HG03521 (cell line): ENCODE data around the gene FCAR.
"Not testable (repeated sequence)": the region's sequence is repeated elsewhere in the genome, so short reads cannot be mapped to it uniquely, and the experiment has no call there.

Source experiments
- ATAC-seq: cut with Tn5 transposase; IDR thresholded peaks from one replicate; pipeline ENCODE4 v1.9.1; 2021; ENCODE audit warnings: mild to moderate bottlenecking, moderate library complexity; ENCODE audit not compliant: unreplicated experiment

FCAR gene

GRCh38 chr19:54873990-54874389, at the start of gene FCAR:
Gene FCAR (plus strand): TSS chr19:54874235. CDS start chr19:54874290, 55 bp downstream.
- no peak for ATAC-seq

DNA sequence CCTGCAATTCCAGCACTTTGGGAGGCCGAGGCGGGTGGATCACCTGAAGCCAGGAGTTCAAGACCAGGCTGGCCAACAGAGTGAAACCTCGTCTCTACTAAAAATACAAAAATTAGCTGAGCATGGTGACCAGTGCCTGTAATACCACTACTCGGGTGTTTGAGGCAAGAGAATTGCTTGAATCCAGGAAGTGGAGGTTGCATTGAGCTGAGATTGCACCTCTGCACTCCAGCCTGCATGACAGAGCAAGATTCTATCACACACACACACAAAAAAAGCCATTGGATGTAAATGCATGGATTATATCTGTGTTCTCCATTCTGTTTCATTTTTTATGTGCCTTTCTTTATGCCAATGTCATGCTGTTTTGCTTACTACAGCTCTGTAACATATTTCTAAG, 49.6 kb upstream of the FCAR start:
- ATAC-seq: not testable (repeated sequence)

- not testable (repeated sequence) for ATAC-seq
Observed at GRCh38 chr19:54825326-54825725, 48.7 kb upstream of the FCAR start.

- not testable (repeated sequence) for ATAC-seq
Observed at GRCh38 chr19:54828064-54828463, 46.0 kb upstream of the FCAR start.

- ATAC-seq: not testable (repeated sequence)
Observed at GRCh38 chr19:54832496-54832895, 41.5 kb upstream of the FCAR start, which contains the start of gene KIR2DS4. Gene KIR2DS4 (plus strand): TSS chr19:54832676.

- ATAC-seq: not testable (repeated sequence)
Observed at GRCh38 chr19:54835126-54835525, 38.9 kb upstream of the FCAR start.

GRCh38 chr19:54837522-54837921, 36.5 kb upstream of the FCAR start:
- not testable (repeated sequence) for ATAC-seq

DNA sequence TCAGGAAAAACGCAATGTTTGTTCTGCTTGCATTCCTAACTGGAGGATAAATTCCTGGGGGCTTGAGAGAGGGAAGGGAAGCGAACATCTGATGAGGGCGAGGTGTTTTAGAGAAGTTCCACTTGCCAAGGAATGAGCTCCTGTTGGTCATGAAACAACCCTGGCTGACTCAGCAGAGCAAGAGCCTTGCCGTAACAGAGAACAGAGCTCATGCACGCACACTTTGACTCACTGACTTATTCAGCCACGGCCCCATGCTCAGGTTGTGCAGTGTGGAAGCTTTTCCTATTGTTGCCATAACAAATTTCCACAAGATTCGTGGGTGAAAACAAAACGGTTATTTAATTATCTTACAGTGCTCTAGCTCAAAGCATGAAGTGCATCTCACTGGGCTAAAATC, 30.9 kb upstream of the FCAR start:
- ATAC-seq: not testable (repeated sequence)

GRCh38 chr19:54850061-54850640, 23.9 kb upstream of the FCAR start, which contains the start of gene KIR3DL2:
Gene KIR3DL2 (plus strand): TSS chr19:54850443. CDS start chr19:54850476, 33 bp downstream.
- ATAC-seq: not testable (repeated sequence)

- no peak for ATAC-seq
Observed at GRCh38 chr19:54850930-54851329, 23.1 kb upstream of the FCAR start.

- ATAC-seq: no peak
Observed at GRCh38 chr19:54851353-54851752, 22.7 kb upstream of the FCAR start.

- ATAC-seq: not testable (repeated sequence)
Observed at GRCh38 chr19:54855241-54855640, 18.8 kb upstream of the FCAR start.

DNA sequence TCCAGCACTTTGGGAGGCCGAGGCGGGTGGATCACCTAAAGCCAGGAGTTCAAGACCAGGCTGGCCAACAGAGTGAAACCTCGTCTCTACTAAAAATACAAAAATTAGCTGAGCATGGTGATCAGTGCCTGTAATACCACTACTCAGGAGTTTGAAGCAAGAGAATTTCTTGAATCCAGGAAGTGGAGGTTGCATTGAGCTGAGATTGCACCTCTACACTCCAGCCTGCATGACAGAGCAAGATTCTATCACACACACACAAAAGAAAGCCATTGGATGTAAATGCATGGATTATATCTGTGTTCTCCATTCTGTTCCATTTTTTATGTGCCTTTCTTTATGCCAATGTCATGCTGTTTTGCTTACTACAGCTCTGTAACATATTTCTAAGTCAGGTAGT, 15.6 kb upstream of the FCAR start:
- not testable (repeated sequence) for ATAC-seq

GRCh38 chr19:54859421-54859820, 14.6 kb upstream of the FCAR start:
- ATAC-seq: not testable (repeated sequence)

- ATAC-seq: not testable (repeated sequence)
Observed at GRCh38 chr19:54863459-54863858, 10.6 kb upstream of the FCAR start.

DNA sequence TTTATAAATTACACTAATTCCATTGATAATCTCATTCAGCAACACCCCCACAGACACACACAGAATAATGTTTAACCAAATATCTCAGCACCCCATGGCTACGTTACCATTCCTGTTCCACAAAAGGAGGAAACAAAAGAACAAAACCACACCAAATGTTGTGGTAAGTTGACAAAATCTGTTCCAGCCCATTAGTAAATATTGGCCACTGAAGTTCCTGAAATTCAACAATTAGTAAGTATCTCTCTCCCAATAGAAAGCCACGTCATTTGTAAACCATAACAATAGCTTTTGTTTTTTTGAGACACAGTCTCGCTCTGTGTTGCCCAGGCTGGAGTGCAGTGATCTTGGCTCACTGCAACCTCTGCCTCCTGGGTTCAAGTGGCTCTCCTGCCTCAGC, 2.3 kb upstream of the FCAR start:
- ATAC-seq: no peak

DNA sequence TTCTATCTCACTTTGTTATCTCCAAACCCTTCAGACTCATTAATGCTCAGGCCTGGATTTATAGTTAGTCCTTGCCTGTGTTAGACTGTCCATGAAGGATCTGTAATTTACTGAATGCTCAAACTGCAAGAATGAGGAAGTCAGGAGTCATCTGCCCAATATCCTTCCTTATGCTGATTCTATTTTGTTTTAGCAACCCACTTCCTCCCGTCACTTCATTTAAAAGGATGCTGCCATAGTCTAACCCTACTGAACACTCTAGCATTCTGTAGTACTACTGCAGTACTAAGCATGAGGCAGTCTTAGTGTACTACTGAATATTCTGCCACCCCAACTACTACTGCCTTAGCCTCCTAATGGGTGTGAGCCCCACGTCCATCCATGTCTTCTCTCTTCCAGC, 1.5 kb downstream of the FCAR start:
- no peak for ATAC-seq

DNA sequence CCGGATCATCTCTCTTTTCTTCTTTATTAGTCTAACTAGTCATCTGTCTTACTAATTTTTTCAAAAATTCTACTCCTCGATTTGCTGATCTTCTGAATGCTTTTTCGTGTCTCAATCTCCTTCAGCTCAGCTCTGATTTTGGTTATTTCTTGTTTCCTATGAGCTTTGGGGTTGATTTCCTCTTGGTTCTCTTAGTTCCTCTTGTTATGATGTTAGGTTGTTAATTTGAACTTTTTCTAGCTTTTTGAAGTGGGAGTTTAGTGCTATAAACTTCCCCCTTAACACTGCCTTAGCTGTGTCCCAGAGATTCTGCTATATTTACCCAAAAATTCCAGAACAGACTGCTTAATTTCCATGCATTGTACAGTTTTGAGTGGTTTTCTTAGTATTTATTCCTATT, 3.4 kb downstream of the FCAR start:
- ATAC-seq: no peak

DNA sequence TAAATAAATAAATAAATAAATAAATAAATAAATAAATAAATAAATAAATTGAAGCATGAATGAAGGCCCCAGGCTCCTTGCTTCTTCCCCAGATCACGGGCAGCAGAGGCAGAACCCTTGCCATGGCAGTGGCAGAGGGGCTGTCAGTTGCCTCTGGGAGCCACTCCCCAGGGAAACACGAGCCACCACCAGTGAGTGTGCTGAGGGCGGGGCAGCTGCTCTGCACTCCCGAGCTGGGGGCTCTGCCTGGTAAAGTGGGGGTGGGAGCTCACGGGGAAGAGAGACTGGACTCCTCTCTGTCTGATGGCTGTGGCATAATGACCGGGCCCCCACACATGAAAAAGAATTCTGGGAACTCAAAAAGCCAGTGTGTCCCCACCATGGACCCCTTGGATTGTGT, 7.8 kb downstream of the FCAR start:
- ATAC-seq: no peak

- no peak for ATAC-seq
Observed at GRCh38 chr19:54882758-54883157, 8.7 kb downstream of the FCAR start.

DNA sequence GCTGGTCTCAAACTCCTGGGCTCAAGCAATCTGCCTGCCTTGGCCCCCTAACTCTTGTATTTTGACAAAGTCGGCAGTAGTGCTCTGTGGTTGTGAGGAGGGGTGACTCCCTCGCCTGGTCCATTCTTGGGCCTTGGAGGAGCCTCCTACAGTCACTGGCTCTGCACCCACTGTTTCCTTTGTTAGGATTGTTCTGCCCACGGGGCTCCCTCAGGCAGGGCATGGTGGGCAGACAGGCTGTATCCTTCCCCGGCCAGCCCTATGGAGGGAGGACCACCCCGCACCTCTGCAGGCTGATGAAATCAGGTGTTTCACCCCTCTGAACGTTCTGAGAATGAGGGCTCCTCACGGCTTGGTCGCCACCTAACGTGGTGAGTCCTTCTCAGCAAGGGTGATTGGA, 9.2 kb downstream of the FCAR start:
- ATAC-seq: no peak

- ATAC-seq: no peak
Observed at GRCh38 chr19:54888239-54888638, 14.2 kb downstream of the FCAR start.

DNA sequence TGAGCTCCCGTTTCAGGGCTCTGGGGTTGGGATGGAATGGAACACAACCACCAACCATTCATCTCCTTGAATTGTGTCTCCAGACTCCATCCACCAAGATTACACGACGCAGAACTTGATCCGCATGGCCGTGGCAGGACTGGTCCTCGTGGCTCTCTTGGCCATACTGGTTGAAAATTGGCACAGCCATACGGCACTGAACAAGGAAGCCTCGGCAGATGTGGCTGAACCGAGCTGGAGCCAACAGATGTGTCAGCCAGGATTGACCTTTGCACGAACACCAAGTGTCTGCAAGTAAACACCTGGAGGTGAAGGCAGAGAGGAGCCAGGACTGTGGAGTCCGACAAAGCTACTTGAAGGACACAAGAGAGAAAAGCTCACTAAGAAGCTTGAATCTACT, 15.5 kb downstream of the FCAR start:
- no peak for ATAC-seq
